NCI-H2081 (cell line): ENCODE results near the gene PLSCR1.
A peak's percentile ranks its signal among the peaks of the same experiment; 100 is the strongest.

Source experiments
- DNase-seq, 2 experiments: peaks; one replicate each; lab custom pipeline; 2025; lab: John Stamatoyannopoulos, UW

The PLSCR1 gene

GRCh38 chr3:146544002-146544928, at the start of gene PLSCR1:
Gene PLSCR1 (minus strand): TSS chr3:146544607. CDS start chr3:146536552, 8,055 bp downstream.
- peak; percentile 93 to 95 for DNase-seq

- no peak for DNase-seq
Measured at GRCh38 chr3:146593776-146594175, 49.4 kb upstream of the PLSCR1 start.

GRCh38 chr3:146590521-146590920, 46.1 kb upstream of the PLSCR1 start:
- DNase-seq: no peak

GRCh38 chr3:146589899-146590508, 45.6 kb upstream of the PLSCR1 start:
- peak; percentile 58 to 71 for DNase-seq

GRCh38 chr3:146585156-146585555, 40.7 kb upstream of the PLSCR1 start:
- no peak for DNase-seq

- DNase-seq: no peak
Measured at GRCh38 chr3:146581951-146582467, 37.6 kb upstream of the PLSCR1 start.

- no peak for DNase-seq
Measured at GRCh38 chr3:146581080-146581601, 36.7 kb upstream of the PLSCR1 start.

- DNase-seq: peak; percentile 10 to 64
Measured at GRCh38 chr3:146577662-146578061, 33.3 kb upstream of the PLSCR1 start.

- DNase-seq: no peak
Measured at GRCh38 chr3:146575636-146576035, 31.2 kb upstream of the PLSCR1 start.

- DNase-seq: no peak
Measured at GRCh38 chr3:146574173-146574572, 29.8 kb upstream of the PLSCR1 start.

- no peak for DNase-seq
Measured at GRCh38 chr3:146569314-146569713, 24.9 kb upstream of the PLSCR1 start.

GRCh38 chr3:146566138-146566537, 21.7 kb upstream of the PLSCR1 start:
- DNase-seq: no peak

- DNase-seq: no peak
Measured at GRCh38 chr3:146561879-146562278, 17.5 kb upstream of the PLSCR1 start.

- no peak for DNase-seq
Measured at GRCh38 chr3:146561463-146561862, 17.1 kb upstream of the PLSCR1 start.

GRCh38 chr3:146560678-146561077, 16.3 kb upstream of the PLSCR1 start:
- DNase-seq: no peak

- no peak for DNase-seq
Measured at GRCh38 chr3:146559388-146559787, 15.0 kb upstream of the PLSCR1 start.

GRCh38 chr3:146558781-146559180, 14.4 kb upstream of the PLSCR1 start:
- DNase-seq: no peak

- DNase-seq: no peak
Measured at GRCh38 chr3:146557745-146558144, 13.3 kb upstream of the PLSCR1 start.

GRCh38 chr3:146555311-146555710, 10.9 kb upstream of the PLSCR1 start:
- no peak for DNase-seq

- DNase-seq: no peak
Measured at GRCh38 chr3:146554151-146554760, 9.8 kb upstream of the PLSCR1 start.

- no peak for DNase-seq
Measured at GRCh38 chr3:146550743-146551510, 6.5 kb upstream of the PLSCR1 start.
